Midbrain (tissue), 1 donor: Measurements from ENCODE around the gene CDRT4.
"Not testable (repeated sequence)": the region's sequence is repeated elsewhere in the genome, so short reads cannot be mapped to it uniquely, and the experiment has no call there.

Experiments used
- DNase-seq: peaks from one replicate; lab custom pipeline; 2025; lab: John Stamatoyannopoulos, UW

Gene CDRT4

GRCh38 chr17:15467592-15467991 is at the start of gene CDRT4:
Gene CDRT4 (minus strand): TSS chr17:15467621. CDS start chr17:15440238, 27,383 bp downstream.
- DNase-seq = no peak

- no peak for DNase-seq
These were observed 48.7 kb upstream of the CDRT4 start for GRCh38 chr17:15516150-15516549.

GRCh38 chr17:15514469-15514868 is 47.0 kb upstream of the CDRT4 start:
- DNase-seq = no peak

GRCh38 chr17:15513856-15514459 is 46.5 kb upstream of the CDRT4 start:
- no peak for DNase-seq

- peak; percentile 71 for DNase-seq
These were observed 45.8 kb upstream of the CDRT4 start for GRCh38 chr17:15513058-15513791.

- no peak for DNase-seq
These were observed 44.8 kb upstream of the CDRT4 start for GRCh38 chr17:15512071-15512709.

- peak; percentile 16 for DNase-seq
These were observed 43.7 kb upstream of the CDRT4 start for GRCh38 chr17:15511142-15511541.

- DNase-seq = no peak
These were observed 42.9 kb upstream of the CDRT4 start for GRCh38 chr17:15510361-15510760.

- no peak for DNase-seq
These were observed 41.7 kb upstream of the CDRT4 start for GRCh38 chr17:15509095-15509494.

- DNase-seq = no peak
These were observed 41.0 kb upstream of the CDRT4 start for GRCh38 chr17:15508466-15508865.

GRCh38 chr17:15507896-15508295 is 40.5 kb upstream of the CDRT4 start:
- DNase-seq = no peak

- no peak for DNase-seq
These were observed 39.6 kb upstream of the CDRT4 start for GRCh38 chr17:15507001-15507400.

- not testable (repeated sequence) for DNase-seq
These were observed 38.3 kb upstream of the CDRT4 start for GRCh38 chr17:15505708-15506107.

- no peak for DNase-seq
These were observed 36.3 kb upstream of the CDRT4 start for GRCh38 chr17:15503731-15504130.

- DNase-seq = peak; percentile 89
These were observed 35.1 kb upstream of the CDRT4 start for GRCh38 chr17:15502369-15503112.

- DNase-seq = no peak
These were observed 34.4 kb upstream of the CDRT4 start for GRCh38 chr17:15501793-15502192.

GRCh38 chr17:15501282-15501681 is 33.9 kb upstream of the CDRT4 start:
- DNase-seq = no peak

GRCh38 chr17:15498107-15498506 is 30.7 kb upstream of the CDRT4 start:
- peak; percentile 25 for DNase-seq

GRCh38 chr17:15496735-15497670 is 29.6 kb upstream of the CDRT4 start:
- DNase-seq = no peak

- no peak for DNase-seq
These were observed 27.4 kb upstream of the CDRT4 start for GRCh38 chr17:15494821-15495220.

- DNase-seq = no peak
These were observed 26.2 kb upstream of the CDRT4 start for GRCh38 chr17:15493693-15494035.
